Hematopoietic multipotent progenitor cell treated with erythropoietin and hydrocortisone succinate and interleukin-3 and kit ligand, for 8 days (in vitro differentiated cells): ENCODE measurements around the gene MELK.
A peak's percentile ranks its signal among the peaks of the same experiment; 100 is the strongest.
"Not testable (repeated sequence)": the region's sequence is repeated elsewhere in the genome, so short reads cannot be mapped to it uniquely, and the experiment has no call there.

Source experiments
- DNase-seq: peaks from one replicate; pipeline ENCODE4 v3.0.0-alpha.2; 2015

The MELK gene

DNA sequence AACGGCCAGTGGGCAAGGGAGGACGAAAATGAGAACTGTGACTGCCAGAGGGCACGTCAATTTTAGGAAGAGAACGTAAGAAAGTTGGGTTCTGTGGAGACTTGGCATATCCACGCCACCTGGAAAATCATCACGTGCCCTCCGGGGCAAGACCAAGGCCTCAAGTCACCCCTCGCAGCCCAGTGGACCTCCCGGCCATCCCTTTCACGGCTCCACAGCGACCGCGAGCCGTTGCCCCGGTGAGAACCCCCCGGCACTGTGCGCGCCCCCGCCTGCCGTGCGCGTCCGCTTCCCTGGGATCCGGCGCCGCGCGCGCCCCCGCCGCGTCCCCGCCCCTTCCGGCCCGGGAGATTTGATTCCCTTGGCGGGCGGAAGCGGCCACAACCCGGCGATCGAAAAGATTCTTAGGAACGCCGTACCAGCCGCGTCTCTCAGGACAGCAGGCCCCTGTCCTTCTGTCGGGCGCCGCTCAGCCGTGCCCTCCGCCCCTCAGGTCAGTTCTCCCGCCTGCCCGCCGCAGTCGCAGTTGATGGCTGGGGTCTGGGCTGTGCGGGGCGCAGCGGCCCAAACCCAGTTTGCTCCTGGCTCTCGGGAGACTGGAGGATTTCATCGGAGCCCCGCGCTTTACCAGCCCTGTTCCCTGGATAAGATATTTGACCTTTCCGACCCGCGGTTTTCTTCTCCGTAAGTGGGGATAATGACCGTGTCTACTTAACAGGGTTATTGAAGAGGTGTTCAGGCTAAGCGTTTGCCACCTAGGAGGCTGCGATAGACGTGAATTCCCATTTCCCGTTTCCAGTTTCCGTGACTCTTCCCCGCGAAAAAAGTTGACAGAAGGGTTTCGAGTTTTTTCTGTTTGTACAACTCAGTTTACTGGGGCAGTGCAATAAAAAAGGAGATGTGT lies at the start of gene MELK:
Gene MELK, plus strand, starts transcription at position 381 of the 904 bp plus-strand sequence. CDS start 8,787 bp downstream, outside the sequence.
- DNase-seq, result peak; percentile 84

DNA sequence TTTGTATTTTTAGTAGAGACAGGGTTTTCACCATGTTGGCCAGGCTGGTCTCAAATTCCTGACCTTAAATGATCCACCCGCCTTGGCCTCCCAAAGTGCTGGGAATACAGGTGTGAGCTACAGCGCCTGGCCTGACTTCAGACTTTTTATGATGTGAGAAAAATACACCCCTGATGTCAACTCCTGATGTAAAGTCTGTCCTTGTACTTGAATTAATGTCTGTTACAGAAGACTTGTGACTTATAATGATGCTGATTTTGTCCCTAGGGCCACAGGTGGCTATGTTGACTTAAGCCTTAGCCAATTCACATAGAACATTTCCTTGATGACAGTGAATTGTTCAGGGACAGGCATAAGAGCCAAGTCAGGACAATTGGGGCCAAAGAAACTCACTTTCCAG lies 42.5 kb upstream of the MELK start:
- DNase-seq, result no peak

DNA sequence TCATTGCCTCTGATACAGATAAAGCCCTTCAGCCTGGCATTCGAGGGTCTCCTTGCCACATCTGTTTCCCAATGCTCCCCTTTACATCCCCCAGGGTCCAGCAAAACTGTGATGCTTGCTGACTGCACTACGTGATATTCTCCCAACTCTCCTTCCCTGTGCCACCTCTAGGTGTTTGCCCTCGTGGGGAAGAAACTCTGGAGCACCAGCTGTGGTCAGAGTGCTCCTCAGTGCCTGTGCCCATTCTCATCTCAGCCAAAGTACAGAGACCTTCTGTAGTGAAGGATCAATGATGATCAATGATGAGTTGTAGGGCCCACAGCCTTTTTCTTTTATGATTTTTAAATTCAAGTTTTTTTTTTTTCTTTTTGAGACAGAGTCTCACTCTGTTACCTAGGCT lies 40.3 kb upstream of the MELK start:
- DNase-seq, result no peak

DNA sequence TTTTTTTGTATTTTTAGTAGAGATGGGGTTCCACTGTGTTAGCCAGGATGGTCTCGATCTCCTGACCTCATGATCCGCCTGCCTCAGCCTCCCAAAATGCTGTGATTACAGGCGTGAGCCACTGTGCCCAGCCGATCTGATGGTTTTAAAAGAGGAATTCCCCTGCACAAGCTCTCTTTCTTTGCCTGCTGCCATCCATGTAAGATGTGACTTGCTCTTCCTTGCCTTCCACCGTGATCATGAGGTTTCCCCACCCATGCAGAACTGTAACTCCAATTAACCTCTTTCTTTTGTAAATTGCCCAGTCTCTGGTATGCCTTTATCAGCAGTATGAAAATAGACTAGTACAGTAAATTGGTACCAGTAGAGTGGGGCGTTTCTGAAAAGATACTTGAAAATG lies 39.0 kb upstream of the MELK start:
- DNase-seq, result not testable (repeated sequence)

DNA sequence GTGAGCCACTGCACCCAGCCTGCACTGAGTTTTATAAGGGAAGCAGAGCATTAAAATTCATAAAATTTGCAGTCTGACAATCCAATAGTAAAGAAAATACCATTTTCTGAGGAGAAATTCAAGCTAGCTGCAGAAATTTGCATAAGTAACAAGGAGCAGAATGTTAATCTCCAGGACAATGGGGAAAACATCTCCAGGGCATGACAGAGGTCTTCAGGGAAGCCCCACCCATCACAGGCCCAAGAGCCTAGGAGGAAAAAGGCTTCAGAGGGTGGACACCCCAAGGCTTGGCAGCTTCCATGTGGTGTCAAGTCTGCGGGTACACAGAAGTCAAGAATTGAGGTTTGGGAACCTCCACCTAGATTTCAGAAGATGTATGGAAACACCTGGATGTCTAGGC lies 37.6 kb upstream of the MELK start:
- DNase-seq, result no peak

DNA sequence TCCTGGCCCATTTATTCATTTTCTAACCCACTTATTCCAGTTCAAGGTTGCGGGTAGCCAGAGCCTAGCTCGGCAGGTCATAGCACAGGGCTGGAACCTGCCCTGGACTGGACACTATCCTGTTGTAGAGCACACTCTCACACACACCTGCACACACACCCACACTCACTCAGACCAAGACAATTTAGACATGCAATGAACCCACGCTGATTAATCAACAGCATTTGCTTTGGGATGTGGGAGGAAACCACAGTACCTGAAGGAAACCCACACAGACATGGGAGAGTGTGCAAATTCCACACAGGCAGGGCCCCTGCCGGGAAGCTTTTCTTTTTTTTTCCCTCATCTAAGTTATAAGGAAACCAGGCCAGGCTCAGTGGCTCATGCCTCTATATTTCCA lies 34.8 kb upstream of the MELK start:
- no peak for DNase-seq

DNA sequence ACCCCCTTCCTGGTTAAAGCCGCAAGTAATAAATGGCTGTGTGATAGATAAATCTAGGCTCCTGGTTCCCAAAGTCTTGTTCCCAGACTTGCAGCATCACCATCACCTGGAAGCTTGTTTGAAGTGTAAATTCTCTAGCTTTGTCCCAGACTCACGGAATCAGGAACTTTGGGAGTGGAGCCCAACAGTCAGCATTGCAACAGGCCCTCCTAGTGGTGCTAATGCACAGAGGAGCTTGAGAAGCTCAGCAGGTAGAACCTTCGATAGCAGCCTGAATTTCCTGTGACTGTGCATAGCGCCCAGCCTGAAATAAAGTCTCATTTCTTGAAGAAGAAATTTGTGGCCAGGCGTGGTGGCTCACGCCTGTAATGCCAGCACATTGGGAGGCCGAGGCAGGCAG lies 30.3 kb upstream of the MELK start:
- DNase-seq, result no peak

DNA sequence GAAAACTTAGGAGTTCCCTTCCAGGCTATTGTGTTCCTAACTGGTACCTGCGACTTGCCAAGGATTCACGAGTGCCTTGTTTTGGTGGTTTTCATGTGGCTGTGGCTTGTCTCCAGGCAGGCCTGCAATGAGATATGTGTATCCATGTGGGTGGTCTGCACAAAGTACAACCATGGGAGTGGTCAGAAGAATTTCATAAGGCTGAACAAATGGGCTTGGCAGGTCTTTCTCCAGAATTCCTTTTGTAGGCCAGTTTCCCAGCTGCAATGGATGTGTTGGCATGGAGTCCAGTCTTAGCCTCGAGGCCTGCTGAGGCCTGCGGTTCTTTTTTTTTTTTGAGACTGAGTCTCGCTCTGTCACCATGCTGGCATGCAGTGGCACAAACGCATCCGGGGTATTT lies 28.8 kb upstream of the MELK start:
- DNase-seq, result no peak

DNA sequence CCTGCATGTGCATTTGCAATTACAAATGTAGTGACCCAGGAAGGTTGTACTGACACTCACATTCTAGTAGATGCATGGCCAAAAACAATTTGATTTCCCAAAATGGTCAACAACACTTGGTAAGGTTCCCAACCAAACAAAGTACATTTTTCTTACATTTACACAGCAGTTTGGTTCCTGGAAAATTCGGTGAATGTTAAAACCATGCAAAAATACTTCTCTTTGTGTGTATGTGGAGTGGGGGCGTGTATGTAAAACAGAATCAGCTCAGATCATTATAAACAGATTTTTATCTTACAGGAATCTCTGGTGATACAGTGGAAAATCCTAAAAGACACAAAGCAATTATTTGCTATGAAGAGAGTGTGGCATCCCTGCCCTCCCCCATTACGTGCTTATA lies 25.1 kb upstream of the MELK start:
- no peak for DNase-seq

DNA sequence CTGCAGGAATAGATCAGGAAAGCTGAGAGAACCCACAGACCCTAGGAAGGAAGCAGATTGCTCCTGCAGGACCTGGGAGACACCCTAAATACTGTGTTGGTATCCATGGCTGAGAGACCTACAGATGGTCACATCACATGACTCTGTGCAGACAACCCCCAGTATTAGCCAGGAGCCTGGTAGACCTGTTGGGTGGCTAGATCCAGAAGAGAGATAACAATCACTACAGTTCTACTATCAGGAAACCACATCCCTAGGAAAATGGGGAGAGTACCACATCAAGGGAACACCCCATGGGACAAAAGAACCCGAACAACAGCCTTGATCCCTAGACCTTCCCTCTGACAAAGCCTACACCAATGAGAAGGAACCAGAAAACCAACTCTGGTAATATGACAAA lies 24.2 kb upstream of the MELK start:
- no peak for DNase-seq

DNA sequence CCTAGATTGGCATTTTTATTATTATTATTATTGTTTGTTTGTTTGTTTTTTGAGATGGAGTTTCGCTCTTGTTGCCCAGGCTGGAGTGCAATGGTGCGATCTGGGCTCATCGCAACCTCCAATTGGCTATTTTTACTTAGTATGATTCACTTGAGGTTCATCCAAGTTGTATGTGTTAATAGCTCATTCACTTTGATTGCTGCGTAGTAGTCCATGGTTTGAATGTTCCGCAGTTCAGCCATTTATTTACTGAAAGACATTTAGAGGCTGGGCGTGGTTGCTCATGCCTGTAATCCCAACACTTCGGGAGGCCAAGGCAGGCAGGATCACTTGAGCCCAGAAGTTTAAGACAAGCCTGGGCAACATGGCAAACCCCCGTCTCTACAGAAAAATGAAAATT lies 22.6 kb upstream of the MELK start:
- DNase-seq, result no peak

DNA sequence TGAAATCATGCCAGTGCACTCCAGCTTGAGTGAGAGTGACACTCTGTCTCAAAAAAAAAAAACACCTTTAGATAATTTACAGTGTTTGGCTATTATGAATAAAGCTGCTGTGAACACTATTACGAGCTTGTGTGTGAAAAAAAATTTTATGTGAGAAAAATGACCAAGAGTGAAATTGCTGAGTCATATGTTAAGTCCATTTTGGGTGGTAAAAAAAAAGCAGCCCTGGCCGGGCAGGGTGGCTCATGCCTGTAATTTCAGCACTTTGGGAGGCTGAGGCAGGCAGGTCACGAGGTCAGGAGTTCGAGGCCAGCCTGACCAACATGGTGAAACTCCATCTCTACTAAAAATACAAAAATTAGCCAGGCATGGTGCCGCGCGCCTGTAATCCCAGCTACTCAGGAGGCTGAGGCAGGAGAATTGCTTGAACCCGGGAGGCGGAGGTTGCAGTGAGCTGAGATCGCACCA lies 22.0 kb upstream of the MELK start:
- DNase-seq, result not testable (repeated sequence)

DNA sequence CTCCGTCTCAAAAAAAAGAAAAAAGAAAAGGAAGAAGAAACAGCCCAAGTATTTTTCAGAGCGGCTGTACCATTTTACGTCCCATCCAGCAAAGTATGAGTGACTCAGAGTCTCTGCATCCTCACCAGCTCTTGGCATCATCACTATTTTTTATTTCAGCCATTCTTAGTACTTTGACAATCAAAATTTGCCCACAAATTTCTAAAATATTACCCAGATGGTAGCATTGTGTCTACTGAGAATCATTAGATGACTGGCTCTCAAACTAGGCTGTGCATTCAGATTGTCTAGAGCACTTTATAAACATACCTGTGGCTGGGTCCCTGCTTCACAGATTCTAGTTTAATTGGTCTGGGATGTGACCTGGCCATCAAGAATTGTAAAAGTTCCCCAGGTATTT lies 21.6 kb upstream of the MELK start:
- no peak for DNase-seq

DNA sequence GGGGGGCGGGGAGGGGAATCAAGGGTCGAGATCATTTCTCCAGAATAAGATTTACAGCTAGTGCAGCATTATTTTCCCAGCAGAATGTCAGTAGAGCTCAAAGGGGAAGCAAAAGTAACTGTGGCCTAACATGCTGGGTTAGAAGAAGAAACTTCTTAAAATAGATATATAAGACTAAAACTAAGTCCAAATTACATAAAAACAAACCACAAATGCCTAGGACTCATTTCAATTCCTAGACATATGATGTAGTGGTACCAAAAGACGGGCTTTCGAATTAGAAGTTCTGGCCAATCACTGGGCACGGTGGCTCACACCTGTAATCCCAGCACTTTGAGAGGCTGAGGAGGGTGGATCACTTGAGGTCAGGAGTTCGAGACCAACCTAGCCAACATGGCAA lies 20.8 kb upstream of the MELK start:
- DNase-seq, result no peak

DNA sequence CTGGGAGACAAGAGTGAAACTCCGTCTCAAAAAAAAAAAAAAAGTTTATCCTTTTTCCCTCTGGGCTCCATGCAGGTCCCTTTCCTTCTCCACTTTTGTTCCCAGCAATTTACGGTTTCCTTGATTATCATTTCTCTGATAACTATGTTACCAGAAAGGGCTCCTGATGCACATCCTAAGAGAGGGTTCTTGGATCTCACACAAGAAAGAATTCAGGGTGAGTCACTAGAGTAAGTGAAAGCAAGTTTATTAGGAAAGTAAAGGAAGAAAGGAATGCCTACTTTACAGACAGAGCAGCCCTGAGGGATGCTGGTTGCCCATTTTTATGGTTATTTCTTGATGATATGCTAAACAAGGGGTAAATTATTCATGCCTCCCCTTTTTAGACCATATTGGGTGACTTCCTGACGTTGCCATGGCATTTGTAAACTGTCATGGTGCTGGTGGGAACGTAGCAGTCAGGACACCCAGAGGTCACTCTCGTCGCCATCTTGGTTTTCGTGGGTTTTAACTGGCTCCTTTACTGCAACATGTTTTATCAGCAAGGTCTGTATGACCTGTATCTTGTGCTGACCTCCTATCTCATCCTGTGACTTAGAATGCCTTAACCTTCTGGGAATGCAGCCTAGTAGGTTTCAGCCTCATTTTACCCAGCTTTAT lies 13.5 kb upstream of the MELK start:
- DNase-seq, result no peak

DNA sequence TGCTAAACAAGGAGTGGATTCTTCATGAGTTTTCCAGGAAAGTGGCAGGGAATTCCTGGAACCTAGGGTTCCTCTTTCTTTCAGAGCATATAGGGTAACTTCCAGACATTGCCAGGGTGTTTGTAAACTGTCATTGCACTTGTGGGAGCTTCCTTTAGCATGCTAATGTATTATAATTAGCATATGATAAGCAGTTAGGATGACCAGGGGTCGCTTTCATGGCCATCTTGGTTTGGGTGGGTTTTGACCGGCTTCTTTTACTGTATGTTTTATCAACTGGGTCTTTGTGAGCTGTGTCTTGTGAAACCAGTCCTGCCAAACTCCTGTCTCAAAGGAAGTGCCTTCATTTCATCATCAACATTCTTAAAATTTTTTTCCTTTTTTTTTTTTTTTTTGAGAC lies 11.9 kb upstream of the MELK start:
- peak; percentile 23 for DNase-seq

DNA sequence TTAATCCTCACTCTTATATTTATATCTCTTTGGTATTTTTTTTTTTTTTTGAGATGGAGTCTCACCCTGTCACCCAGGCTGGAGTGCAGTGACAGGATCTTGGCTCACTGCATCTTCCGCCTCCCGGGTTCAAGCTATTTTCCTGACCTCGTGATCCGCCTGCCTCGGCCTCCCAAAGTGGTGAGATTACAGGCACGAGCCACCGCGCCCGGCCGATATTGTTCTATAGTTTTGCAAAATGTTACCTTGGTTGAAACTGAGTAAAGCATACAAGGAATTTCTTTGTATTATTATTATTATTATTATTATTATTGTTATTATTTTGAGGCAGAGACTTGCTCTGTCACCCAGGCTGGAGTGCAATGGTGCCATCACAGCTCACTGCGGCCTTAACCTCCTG lies 9.9 kb upstream of the MELK start:
- DNase-seq, result not testable (repeated sequence)

DNA sequence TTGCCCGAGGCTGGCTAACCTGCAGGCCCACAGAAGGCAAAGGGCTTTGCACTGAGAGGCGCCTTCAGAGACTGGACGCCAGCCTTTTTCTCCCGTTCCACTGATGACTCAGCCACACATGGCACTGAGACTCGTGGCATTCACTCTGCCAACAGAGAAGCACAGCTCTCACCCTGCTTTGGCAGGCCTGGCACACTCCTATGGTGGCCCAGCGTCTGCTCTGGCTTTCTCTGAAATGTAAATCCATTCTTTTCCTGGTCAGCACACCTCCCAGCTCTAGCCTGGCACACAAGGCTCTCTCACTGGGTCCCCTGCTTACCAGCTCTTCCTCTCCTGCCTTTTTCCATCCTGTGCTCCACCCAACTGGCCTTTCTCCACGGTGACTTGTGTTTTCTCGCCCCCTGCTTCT lies 5.9 kb upstream of the MELK start:
- no peak for DNase-seq

DNA sequence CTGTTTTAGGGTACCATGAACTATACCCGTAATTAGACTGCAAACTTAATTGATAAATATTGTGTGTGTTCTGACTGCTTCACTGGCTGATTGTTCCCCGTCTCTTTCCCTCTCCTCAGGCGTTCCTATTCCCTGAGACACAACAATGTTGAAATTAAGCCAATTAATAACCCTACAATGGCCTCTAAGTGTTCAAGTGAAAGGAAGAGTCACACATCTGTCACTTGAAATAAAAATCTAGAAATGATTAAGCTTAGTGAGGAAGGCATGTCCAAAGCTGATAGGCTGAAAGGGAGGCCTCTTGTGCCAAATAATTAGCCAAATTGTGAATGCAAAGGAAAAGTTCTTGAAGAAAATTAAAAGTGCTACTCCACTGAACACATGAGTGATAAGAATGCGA lies 4.0 kb upstream of the MELK start:
- not testable (repeated sequence) for DNase-seq

DNA sequence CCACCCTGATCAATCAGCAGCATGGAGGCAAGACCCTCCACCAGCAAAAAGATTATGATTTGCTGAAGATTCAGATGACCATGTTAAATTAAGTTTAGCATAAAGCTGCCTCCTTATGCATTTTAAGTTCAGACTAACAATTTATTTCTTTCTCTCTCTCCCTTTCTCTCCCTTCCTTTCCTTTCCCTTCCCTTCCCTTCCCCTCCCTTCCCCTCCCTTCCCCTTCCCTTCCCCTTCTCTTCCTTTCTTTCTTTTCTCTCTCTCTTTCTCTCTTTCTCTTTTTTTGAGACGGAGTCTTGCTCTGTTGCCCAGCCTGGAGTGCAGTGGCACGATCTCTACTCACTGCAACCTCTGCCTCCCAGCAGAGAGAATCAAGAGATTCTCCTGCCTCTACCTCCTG lies 1.4 kb upstream of the MELK start:
- no peak for DNase-seq

DNA sequence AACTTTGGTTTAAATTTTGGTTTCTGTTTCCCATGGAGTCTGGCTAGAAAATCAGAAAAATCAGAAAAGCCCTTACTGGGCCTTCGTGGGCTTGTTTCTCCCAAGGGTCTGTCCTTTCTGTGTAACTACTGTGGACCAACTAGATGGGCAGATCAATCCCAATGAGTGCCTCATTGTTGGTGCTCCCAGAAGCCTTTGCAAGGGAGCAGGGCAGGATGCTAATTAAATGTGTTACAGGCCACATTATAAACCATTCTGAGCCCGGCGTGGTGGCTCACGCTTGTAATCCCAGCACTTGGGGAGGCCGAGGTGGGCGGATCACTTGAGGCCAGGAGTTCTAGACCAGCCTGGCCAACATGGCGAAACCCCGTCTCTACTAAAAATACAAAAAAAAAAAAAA lies 1.4 kb downstream of the MELK start:
- not testable (repeated sequence) for DNase-seq

DNA sequence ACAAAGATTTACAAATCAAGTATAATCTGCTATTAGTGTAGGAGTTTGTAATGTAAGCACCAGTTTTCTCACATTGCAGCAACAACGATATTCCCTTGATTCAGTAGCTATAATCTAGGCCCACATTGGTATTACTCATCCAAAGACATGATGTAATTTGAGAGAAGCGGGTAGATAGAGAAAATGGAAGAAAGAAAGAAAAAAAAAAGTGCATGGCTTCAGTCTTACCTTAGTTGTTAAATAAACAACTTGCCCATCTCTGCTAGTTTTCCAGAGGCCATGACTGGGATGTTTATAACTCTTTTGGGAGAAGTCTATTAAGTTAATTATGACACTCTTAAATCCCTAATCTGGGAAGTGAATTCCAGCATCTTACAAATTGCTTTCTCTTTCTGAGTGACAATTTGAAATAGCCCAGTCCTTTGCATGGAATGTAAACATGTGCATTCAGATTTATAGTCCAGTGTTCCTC lies 2.8 kb downstream of the MELK start:
- peak; percentile 31 for DNase-seq

DNA sequence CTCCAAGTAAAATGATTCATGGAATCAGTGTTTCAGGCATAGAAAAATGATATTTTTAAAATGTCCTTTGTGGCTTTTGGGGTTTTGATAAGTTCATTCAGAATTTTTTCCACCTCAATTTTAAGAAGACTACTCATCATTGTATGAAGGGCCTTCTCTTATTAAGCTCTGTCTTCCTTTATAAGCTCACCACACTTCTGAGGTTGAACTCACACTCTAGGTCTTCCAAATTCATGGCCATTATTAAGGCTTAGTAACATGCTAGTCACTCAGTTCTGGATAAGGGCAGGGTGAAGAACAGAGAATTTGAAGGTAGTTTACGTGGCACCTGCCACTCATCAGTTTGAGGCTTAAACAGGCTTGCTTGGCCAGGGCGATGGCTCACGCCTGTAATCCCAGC lies 4.2 kb downstream of the MELK start:
- no peak for DNase-seq
